Progenitor cell of endocrine pancreas (in vitro differentiated cells): ENCODE results near the gene TMBIM1. TPM values are rescaled to one million over a fixed set of nuclear protein-coding genes. Genes with fewer than 3 reads are reported as not detected.

Experiments
- DNase-seq: peaks from one replicate; pipeline ENCODE4 v3.0.0; 2021; ENCODE audit warnings: low spot score; ENCODE audit not compliant: unreplicated experiment
- H3K27ac Mint-ChIP-seq: 2 replicates; pipeline ENCODE4 v1.8.0; 2021; ENCODE audit warnings: mild to moderate bottlenecking, moderate library complexity, mixed read lengths
- H3K27me3 Mint-ChIP-seq: 2 replicates; pipeline ENCODE4 v1.8.0; 2021; ENCODE audit warnings: mixed read lengths
- H3K36me3 Mint-ChIP-seq: 2 replicates; pipeline ENCODE4 v1.8.0; 2022; ENCODE audit warnings: mixed read lengths; ENCODE audit not compliant: insufficient read depth
- H3K4me1 Mint-ChIP-seq: 2 replicates; pipeline ENCODE4 v1.8.0; 2021; ENCODE audit warnings: low read depth, mixed read lengths
- H3K4me3 Mint-ChIP-seq: 2 replicates; pipeline ENCODE4 v1.8.0; 2021; ENCODE audit warnings: low read depth, mild to moderate bottlenecking, moderate library complexity, mixed read lengths
- H3K9me3 Mint-ChIP-seq: 2 replicates; pipeline ENCODE4 v1.8.0; 2021; ENCODE audit warnings: low read depth, mixed read lengths
- CTCF ChIP-seq: fragments of 200-600 bp; sonication (generic); IDR thresholded peaks from one replicate; pipeline ENCODE4 v1.5.0; 2021; ENCODE audit warnings: antibody characterized with exemption, mild to moderate bottlenecking; ENCODE audit not compliant: unreplicated experiment
- total RNA-seq: library from RNA; stranded (reverse); gene quantifications from 2 replicates; pipeline ENCODE4 v1.2.1, GENCODE V29; 2021

Gene TMBIM1
- total RNA-seq, 1 donor from 2014 or later: 131 TPM

DNA sequence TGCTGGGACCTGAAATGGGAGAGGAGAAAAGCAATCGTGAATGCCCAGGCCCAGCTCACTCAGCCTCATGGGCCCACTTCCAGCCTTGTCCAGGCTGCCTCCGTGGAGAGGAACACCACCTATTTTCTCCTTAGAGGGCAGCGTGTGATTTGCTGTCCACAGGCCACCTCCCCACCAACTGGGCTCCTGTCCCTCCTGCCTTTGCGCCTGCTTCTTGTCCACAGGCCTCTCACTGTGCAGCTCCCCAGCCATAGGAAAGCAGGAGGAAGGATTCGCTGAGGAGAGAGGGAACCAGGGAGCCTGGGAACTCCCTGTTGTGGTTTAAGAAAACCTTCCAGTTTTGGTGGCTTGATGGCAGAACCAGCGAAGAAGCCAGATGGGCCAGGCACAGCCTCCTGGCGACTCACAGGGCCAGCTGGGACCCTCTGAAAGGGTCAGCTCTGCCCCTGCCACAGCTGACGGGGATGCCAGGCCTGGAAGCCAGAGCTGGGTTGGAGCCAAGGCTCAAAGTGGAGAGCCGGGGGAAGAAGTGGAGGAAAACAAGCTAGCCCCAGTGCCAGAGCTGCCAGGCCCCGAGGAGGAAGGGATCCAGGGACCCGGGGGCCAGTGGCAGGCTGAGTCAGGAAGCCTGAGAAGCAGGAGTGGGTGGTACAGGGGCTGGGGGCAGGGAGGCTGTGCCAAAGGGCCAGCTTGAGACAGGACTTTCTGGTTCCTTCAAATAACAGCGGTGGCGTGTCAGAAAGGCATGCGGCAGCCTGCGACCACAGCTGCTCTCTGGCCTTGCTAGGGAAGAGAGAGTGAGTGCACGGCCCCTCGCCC lies 9.9 kb downstream of the TMBIM1 start:
- no peak for DNase-seq
- Mint-ChIP-seq H3K27ac (peak overlapping the region; percentile 98), H3K4me3 (peak overlapping the region; percentile 31), H3K27me3 (no peaks in the 10 kb centered on the region), H3K9me3 (no peaks in the 10 kb centered on the region), H3K36me3 (peaks cover 14% of the 10 kb centered on the region), H3K4me1 (peaks cover 41% of the 10 kb centered on the region)
- TF ChIP-seq CTCF: no peak

- Mint-ChIP-seq H3K4me3 (no peak overlapping the region), H3K36me3 (peaks cover 18% of the 10 kb centered on the region), H3K27ac (peak overlapping the region; percentile 93), H3K9me3 (no peaks in the 10 kb centered on the region), H3K4me1 (peaks cover 31% of the 10 kb centered on the region), H3K27me3 (no peaks in the 10 kb centered on the region)
- TF ChIP-seq CTCF: no peak
- no peak for DNase-seq
Measured at GRCh38 chr2:218281449-218281848, 10.9 kb downstream of the TMBIM1 start.

DNA sequence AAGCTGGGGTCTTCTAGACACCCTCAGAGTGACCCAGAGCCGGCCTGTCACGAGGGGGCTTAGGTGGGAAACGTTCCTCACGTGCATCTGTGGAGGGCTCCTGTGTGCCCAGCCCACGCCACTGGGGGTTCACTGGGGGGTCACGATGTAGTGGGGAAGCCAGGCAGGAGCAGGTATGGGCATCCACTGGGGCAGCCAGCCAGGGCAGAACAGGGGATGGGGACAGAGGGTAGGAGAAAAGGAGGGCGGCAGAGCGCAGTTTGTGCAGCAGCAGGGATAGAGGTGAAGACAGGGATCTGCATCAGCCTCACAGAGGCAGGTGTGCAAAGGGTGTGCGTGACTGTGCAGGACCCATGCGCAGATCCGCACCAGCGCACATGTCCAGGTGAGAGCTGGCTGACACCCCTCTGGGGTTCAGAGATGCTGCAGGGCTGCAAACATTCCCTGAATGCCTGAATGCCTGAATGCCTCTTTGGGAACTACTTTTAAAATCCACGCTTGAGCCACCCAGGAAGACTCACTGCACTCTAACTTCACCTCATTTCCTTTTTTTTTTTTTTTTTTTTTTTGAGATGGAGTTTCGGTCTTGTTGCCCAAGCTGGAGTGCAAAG lies 11.9 kb downstream of the TMBIM1 start:
- H3K4me1 Mint-ChIP-seq: peaks cover 23% of the 10 kb centered on the region
- no peaks in the 10 kb centered on the region for H3K9me3 Mint-ChIP-seq
- peaks cover 18% of the 10 kb centered on the region for H3K36me3 Mint-ChIP-seq
- H3K27ac Mint-ChIP-seq: peak overlapping the region; percentile 71
- no peak for TF ChIP-seq CTCF
- no peak overlapping the region for H3K4me3 Mint-ChIP-seq
- H3K27me3 Mint-ChIP-seq: no peaks in the 10 kb centered on the region
- no peak for DNase-seq

DNA sequence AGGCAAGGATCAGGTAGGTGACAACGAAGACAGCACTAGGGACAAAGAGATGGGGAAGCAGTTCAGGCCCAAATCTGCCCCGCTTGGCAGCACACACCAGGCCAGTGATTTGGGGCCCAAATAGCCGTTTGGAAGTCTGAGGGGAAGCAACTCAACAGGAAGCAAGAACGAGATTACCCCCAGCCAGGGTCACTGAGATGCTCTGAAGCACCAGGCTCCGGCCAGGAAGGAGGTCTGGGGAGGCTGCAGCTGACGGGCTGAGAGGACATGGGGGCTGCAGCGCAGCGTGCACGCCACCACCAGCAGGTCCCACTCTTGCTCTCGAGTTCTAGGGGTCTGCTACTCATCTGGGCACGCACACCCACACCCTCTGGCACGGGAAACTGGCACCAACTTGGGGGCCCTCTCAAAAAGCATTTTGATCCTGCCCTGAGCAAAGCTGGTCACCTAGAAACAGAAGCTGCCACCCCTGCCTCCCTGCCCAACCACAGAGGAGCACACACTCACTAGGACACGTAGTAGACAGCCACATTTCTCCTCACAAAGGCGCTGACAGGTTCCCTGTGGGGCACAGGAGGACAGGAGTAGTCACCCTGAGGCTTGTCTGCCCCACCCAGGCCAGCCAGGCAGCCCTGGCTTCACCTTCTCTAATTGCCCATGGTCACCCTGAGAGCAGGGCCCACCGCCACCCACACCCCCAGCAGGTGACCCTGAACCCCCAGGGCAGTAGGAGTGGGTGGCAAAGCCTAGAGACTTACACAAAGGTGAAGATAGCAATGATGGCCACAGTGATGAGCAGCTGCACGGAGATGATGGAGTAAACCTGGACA lies 13.6 kb downstream of the TMBIM1 start:
- H3K27ac Mint-ChIP-seq: no peak overlapping the region
- peaks cover 20% of the 10 kb centered on the region for H3K36me3 Mint-ChIP-seq
- H3K9me3 Mint-ChIP-seq: no peaks in the 10 kb centered on the region
- peaks cover 16% of the 10 kb centered on the region for H3K4me1 Mint-ChIP-seq
- H3K4me3 Mint-ChIP-seq: no peak overlapping the region
- no peak for TF ChIP-seq CTCF
- H3K27me3 Mint-ChIP-seq: no peaks in the 10 kb centered on the region
- DNase-seq: no peak

GRCh38 chr2:218277921-218278320 lies 14.4 kb downstream of the TMBIM1 start:
- DNase-seq: no peak
- no peak for TF ChIP-seq CTCF

More at GRCh38 chr2:218277921-218278320, 14.4 kb downstream of the TMBIM1 start:
- H3K4me3 Mint-ChIP-seq: no peak overlapping the region
- peaks cover 22% of the 10 kb centered on the region for H3K36me3 Mint-ChIP-seq
- no peaks in the 10 kb centered on the region for H3K27me3 Mint-ChIP-seq
- no peaks in the 10 kb centered on the region for H3K9me3 Mint-ChIP-seq
- no peak overlapping the region for H3K27ac Mint-ChIP-seq
- peaks cover 11% of the 10 kb centered on the region for H3K4me1 Mint-ChIP-seq
